GM19395 (cell line): Measurements from ENCODE around the gene NOB1.

ENCODE experiments used
- ATAC-seq: cut with Tn5 transposase; IDR thresholded peaks from one replicate; pipeline ENCODE4 v1.9.1; 2021; ENCODE audit warnings: mild to moderate bottlenecking, moderate library complexity; ENCODE audit not compliant: unreplicated experiment

NOB1 gene

DNA sequence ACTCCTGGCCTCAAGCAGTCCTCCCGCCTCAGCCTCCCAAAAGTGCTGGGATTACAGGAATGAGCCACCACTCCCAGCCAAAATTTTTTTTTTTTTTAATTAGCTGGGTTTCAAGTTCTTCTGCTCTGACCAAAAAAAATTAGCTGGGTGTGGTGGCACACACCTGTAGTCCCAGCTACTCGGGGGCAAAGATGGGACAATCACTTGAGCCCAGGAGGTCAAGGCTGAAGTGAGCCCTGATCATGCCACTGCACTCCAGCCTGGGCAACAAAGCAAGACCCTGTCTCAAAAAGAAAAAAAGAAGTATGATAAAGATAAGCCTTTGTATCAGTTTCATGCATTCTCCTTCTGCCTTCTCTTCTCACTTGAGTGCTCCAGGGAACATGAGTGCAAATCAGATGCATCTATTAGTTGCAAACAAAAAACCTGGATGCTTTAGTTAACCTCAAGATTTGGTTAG is 30.3 kb downstream of the NOB1 start:
- no peak for ATAC-seq

GRCh38 chr16:69721441-69721957 is 33.2 kb downstream of the NOB1 start:
- ATAC-seq = no peak

DNA sequence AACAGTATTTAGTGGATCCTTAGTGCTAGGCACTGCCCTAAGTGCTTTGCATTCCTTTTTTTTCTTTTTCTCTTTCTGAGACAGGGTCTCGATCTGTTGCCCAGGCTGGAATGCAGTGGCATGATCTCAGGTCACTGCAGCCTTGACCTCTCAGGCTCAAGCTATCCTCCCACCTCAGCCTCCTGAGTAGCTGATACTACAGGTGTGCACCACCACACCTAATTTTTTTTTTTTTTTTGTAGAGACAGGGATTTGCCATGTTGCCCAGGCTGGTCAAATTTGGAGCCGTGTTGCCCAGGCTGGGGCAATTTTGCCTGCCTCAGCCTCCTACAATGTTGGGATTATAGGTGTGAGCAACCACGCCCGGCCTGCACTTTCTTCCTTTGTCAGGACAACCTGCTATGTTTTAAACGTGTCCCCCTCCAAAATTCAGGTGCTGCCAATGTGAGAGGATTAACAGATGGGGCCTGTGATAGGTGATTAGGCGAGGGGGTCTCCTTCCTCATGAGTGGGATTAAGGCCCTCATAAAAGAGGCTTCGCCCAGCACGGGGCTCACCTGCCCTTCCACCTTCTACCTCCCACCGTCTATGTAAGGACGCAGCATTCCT is 33.8 kb downstream of the NOB1 start:
- ATAC-seq = no peak

- ATAC-seq = no peak
Observed at GRCh38 chr16:69718111-69718764, 36.5 kb downstream of the NOB1 start.

DNA sequence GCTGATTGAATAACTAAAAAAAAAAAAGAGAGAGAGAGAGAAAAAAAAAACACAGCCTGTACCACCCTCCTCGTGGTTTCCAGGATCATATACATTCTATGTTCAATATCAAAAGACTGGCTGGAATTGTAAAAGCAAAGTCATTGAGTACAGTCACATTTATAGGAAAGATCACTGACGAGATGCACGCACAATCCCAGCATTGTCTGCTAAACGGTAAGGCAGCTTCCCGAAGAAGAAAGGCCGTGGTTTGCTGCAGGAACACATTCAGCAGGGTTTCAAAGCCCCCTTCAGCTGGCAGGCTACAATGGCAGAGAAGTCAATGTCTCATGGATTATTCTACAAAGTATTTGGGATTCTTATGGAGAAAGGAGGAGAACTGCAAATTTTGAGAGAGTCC is 37.7 kb downstream of the NOB1 start:
- no peak for ATAC-seq

DNA sequence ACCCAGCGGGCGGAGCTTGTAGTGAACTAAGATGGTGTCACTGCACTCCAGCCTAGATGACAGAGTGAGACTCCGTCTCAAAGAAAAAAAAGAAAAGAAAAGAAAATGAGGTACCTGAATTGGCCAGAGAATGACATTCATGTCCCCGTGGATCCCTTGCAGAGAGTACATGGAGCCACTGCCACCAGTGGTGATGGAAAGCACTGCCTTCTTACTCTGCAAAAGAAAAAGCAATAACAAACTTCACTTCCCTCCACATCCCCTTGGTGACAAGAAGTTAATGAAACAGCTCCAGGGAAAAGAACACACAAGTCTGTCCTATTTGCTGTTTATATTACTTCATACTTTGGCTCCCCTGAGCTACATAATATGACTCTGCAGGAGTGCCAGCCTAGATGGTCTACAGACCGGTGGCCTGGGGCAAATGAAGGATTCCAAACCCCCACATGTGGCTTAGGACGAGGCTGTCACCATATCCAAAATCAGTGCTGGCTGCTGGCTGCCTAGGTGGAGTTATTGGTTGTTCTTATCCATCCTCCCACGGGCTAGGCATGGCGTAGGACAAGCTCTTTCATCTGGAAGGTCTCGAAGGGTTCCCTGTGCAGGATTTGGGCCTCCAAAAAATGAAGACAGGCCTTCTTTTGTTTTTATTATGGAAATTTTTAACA is 41.7 kb downstream of the NOB1 start:
- ATAC-seq = no peak

DNA sequence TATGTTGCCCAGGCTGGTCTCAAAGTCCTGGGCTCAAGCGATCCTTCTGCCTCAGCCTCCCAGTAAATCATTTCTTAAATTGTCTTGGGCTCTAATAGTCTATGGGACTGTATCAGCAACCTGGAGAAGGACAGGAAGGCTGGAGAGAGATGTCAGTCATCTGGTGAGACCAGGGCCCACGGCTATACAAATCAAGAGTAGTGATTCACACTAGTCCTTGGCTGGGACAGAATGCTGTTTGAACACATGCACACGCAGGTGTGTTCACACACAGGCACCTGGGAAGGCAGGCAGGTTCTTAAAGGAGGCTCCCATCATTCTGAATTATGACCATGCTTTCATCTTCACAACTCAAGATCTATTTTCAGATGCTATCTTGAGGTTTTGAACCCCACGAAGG is 42.4 kb downstream of the NOB1 start:
- no peak for ATAC-seq

- no peak for ATAC-seq
Observed at GRCh38 chr16:69711115-69711740, 43.5 kb downstream of the NOB1 start.

DNA sequence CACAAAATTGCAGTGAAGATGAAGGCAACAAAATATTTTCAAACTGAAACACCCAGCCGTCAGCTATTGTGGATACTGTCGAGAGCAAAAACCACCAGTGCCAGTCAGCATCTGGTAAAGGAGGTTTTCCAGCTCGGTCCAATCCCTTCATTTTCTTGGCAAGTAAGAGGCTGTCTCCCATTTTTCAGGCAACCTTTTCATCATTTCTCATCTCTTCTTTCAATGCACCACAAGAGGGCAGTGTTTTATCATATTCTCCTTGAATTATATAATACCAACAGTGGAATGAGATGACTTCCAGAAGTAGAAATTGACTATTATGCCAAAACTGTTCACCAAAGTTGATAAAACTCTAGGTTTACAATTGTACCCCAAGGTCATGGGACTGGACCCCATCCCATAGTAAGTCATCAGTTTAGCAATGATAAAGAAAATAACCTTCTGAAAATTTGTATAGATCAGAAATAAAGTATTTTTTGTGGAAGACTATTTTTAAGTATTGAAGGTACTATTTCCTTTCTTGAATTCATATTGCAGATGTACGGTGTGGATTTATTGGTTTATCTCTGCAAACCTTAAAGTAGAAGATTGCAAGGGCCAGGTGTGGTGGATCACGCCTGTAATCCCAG is 45.2 kb downstream of the NOB1 start:
- ATAC-seq = no peak

GRCh38 chr16:69707920-69708683 is 46.6 kb downstream of the NOB1 start:
- no peak for ATAC-seq

GRCh38 chr16:69706975-69707340 is 47.8 kb downstream of the NOB1 start:
- no peak for ATAC-seq

GRCh38 chr16:69706256-69706974 is 48.3 kb downstream of the NOB1 start:
- ATAC-seq = no peak

DNA sequence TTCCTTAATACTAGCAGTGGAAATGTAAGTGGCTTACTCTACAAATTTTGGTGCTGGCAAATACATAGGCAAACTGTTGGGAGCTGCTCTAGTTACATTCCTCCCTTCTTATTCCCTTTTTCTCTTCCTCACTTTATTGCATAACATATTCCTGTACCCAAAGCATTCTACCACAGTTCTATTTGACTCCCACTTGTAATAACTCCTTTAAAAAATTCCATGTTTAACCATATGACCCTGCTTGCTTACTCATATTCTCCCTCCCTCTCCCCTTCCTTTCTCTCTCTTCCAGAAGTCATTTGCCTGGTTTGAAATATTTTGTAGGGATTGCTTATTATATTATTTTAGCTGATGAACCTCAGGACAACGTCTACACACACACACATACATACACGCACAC is 51.1 kb downstream of the NOB1 start:
- ATAC-seq = no peak

DNA sequence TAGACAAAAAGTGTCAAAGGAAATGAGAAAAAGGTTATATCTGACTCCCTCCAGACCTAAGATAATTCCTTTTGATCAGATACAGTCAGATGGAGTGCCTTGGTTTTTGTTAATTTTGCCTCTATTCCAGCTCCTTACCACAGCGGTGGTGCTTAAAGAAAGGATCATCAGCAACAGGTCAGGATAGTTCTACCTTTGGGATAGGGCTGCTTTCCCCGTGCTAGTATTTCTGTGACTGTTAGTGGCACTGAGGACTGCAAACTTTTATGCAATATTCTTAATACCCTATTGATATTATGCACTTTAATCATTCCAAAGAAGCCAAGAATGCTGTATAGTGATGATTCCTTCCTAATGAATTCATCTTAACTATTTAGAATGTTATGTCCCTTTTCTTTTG is 52.9 kb downstream of the NOB1 start:
- no peak for ATAC-seq

GRCh38 chr16:69701452-69701851 is 53.3 kb downstream of the NOB1 start:
- ATAC-seq = no peak

DNA sequence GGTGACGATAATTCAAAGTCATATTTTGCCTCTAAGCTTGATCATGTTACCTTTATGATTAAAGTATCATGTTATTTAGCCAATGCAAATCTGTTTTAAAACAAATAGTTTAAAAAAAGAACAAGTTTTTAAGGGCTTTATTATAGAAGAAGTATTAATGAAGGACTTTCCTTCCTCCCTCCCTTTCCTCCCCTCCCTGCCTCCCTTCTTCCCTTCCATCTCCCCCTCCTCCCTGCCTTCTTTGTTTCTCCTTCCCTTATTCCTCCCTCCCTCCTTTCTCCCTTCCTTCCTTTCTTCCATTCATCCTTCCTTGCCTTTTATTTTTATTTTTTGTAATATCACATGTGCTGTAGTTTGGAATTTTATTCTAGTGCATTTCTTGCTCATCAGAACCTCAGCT is 54.8 kb downstream of the NOB1 start:
- no peak for ATAC-seq

- no peak for ATAC-seq
Observed at GRCh38 chr16:69698404-69698803, 56.3 kb downstream of the NOB1 start.

DNA sequence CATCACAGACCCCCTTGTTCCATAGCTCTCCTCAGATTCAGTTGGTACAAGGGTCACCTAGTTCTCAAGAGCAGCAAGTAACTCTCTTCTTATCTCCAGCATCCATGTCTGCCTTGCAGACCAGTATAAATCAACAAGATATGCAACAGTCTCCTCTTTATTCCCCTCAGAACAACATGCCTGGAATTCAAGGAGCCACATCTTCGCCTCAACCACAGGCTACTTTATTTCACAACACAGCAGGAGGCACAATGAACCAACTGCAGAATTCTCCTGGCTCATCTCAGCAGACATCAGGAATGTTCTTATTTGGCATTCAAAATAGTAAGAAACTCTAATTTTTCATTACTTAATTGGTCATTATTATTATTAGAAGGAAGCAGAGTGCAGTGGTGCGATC is 60.8 kb downstream of the NOB1 start:
- ATAC-seq = no peak

GRCh38 chr16:69691980-69692911 is 62.5 kb downstream of the NOB1 start:
- ATAC-seq = no peak
